Measurements from ENCODE around the gene CCDC85A. TPM values are rescaled to one million over a fixed set of nuclear protein-coding genes. Genes with fewer than 3 reads are reported as not detected.

Gene CCDC85A
- total and polyA plus RNA-seq, 2 of the 8 experiments (the other 6 are each of a cell fraction or from before 2014, with no cell fraction given) = 0.20 TPM; not detected in 1

DNA sequence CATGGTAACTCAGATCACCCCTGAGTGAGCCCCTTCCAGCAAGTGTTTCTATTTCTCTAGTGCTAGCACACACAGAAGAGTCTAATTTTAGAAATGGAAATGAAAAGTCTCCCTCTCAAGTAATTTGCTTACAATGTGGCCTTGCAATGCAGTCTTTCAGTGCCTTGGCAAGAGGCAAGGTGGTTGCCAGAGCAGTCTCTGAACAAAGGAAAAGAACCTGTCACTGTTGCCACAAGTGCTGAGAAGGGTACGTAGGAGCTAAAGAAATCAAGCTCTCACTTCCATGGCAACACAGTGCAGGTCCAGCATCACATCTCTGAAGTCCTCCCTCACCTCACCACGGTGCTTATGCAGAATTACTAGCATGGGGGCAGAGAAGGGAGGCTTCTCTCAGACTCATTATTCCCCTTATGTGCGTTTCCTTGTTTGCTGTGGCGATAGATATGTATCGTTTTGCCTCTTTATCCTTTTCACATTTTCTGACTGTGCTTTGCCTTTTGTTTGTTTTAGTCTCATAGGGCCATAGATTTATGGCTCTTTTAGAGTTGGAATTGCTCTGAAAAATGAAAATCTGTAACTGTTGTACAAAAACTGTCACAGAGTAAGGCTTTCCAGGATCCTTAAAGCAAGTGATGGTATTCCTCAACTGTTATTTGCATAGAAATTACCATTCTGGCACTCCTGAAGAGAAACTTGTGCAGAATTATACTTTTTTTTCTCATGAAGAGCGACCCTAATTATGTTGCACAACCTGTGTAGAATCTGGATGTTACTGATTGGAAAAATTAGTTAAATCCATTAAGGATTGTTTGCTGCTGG is 164.8 kb downstream of the CCDC85A start (continued):
- TF ChIP-seq RBBP5 (IDR thresholded peaks at IDR 0.05; ENCODE audit: borderline replicate concordance, low read depth, low read length) = no peak
- TF ChIP-seq CHD1 (IDR thresholded peaks at IDR 0.05; ENCODE audit: low read depth, low read length) = no peak
- no peak for TF ChIP-seq JUND (IDR thresholded peaks at IDR 0.05; ENCODE audit: low read length)

Data from H1 (cell line).